ENCODE measurements around the gene PHACTR3.

DNA sequence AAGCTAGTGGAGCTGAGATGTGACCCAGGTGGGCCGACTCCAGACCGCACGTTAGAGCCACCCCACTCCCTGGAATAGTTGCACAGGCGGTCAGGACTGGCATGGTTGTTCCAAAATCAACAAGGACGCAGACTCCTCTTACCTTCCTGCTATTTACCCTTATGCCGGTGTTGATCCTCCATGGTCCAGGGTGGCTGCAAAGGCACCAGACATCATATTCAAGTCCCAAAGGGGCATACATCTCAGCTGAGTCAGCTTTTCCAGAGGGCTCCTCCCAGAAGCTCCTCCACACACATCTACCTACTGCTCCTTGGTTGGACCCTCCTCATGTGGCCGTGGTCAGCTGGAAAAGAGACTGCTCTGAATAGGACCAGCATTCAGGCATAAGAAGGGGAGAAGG is 216.9 kb downstream of the PHACTR3 start:
- TF ChIP-seq, protein P1, sequence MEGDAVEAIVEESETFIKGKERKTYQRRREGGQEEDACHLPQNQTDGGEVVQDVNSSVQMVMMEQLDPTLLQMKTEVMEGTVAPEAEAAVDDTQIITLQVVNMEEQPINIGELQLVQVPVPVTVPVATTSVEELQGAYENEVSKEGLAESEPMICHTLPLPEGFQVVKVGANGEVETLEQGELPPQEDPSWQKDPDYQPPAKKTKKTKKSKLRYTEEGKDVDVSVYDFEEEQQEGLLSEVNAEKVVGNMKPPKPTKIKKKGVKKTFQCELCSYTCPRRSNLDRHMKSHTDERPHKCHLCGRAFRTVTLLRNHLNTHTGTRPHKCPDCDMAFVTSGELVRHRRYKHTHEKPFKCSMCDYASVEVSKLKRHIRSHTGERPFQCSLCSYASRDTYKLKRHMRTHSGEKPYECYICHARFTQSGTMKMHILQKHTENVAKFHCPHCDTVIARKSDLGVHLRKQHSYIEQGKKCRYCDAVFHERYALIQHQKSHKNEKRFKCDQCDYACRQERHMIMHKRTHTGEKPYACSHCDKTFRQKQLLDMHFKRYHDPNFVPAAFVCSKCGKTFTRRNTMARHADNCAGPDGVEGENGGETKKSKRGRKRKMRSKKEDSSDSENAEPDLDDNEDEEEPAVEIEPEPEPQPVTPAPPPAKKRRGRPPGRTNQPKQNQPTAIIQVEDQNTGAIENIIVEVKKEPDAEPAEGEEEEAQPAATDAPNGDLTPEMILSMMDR (conservative IDR thresholded peaks at IDR 0.05; ENCODE audit: low read depth in 2 of 2): no peak
- TF ChIP-seq EZH2 (IDR thresholded peaks at IDR 0.05; ENCODE audit: low read depth, unreplicated experiment) (no peak), JUNB (IDR thresholded peaks at IDR 0.05; ENCODE audit: unreplicated experiment) (no peak), EZH2phosphoT487 (IDR thresholded peaks at IDR 0.05; ENCODE audit: unreplicated experiment) (no peak), POLR2AphosphoS5 (IDR thresholded peaks at IDR 0.05; ENCODE audit: low read depth) (no peak), REST (IDR thresholded peaks at IDR 0.05; ENCODE audit: unreplicated experiment) (no peak), ETS1 (IDR thresholded peaks at IDR 0.05) (no peak), STAT1 (IDR thresholded peaks at IDR 0.05; ENCODE audit: unreplicated experiment) (no peak), ZNF331 (CRISPR knock-in tag; IDR thresholded peaks at IDR 0.05; ENCODE audit: low read depth) (no peak), NANOG (IDR thresholded peaks at IDR 0.05; ENCODE audit: borderline replicate concordance) (no peak), ZNF462 (CRISPR knock-in tag; IDR thresholded peaks at IDR 0.05) (no peak), CREB1 (CRISPR knock-in tag; IDR thresholded peaks at IDR 0.05; ENCODE audit: low read depth) (no peak), ZNF114 (CRISPR knock-in tag; IDR thresholded peaks at IDR 0.05) (no peak)
